Tibial nerve (tissue), 4 donors: ENCODE results near the gene ARHGEF11.

Source experiments
- CTCF ChIP-seq, 5 experiments: fragments of 200-600 bp in 3 of 5; fragments of 450-650 bp in 2 of 5; sonication (generic) in 3 of 5; IDR thresholded peaks; one replicate each; pipeline ENCODE4 v1.5.1; 2016 to 2019; ENCODE audit warnings: antibody characterized with exemption in 5 of 5, mild to moderate bottlenecking in 3 of 5, moderate library complexity in 2 of 5
- EP300 ChIP-seq, 2 donors: sonication (generic); formaldehyde crosslinking; IDR thresholded peaks; one replicate each; pipeline ENCODE4 v1.6.1; 2017; ENCODE audit warnings: antibody characterized with exemption in 2 of 2, mild to moderate bottlenecking in 1 of 2
- POLR2A ChIP-seq, 2 donors: fragments of 450-650 bp; IDR thresholded peaks; one replicate each; pipeline ENCODE4 v1.6.1; 2017; ENCODE audit warnings: antibody characterized with exemption in 2 of 2, mild to moderate bottlenecking in 2 of 2, moderate library complexity in 2 of 2

- TF ChIP-seq CTCF (IDR thresholded peaks at IDR 0.05): no peak
- no peak for TF ChIP-seq POLR2A (IDR thresholded peaks at IDR 0.05)
- no peak for TF ChIP-seq EP300 (IDR thresholded peaks at IDR 0.05)
Measured at GRCh38 chr1:156998840-156999500, 46.6 kb downstream of the ARHGEF11 start.
